ENCODE measurements around the gene CACNG3. TPM values are rescaled to one million over a fixed set of nuclear protein-coding genes. Genes with fewer than 3 reads are reported as not detected.

The CACNG3 gene
- total RNA-seq, 1 donor from 2014 or later: not detected

- no peak overlapping the region for H3K4me3 ChIP-seq
- no peaks in the 10 kb centered on the region for H3K27me3 ChIP-seq
- no peaks in the 10 kb centered on the region for H3K4me1 ChIP-seq
- no peak for TF ChIP-seq POLR2AphosphoS5 (IDR thresholded peaks at IDR 0.05; ENCODE audit: insufficient read depth in 1 of 2, low read depth in 1 of 2)
- TF ChIP-seq POLR2A (IDR thresholded peaks at IDR 0.05): no peak
- no peak for TF ChIP-seq CTCF (IDR thresholded peaks at IDR 0.05)
- H3K27ac ChIP-seq: no peak overlapping the region
- no peak for DNase-seq (ENCODE audit: extremely low spot score in 2 of 2)
- no peaks in the 10 kb centered on the region for H3K9me3 ChIP-seq
- no peaks in the 10 kb centered on the region for H3K36me3 ChIP-seq
- intact Hi-C loops (cut with DNase I): no loop called here
Observed at GRCh38 chr16:24378999-24379398, 122.9 kb downstream of the CACNG3 start.

DNA sequence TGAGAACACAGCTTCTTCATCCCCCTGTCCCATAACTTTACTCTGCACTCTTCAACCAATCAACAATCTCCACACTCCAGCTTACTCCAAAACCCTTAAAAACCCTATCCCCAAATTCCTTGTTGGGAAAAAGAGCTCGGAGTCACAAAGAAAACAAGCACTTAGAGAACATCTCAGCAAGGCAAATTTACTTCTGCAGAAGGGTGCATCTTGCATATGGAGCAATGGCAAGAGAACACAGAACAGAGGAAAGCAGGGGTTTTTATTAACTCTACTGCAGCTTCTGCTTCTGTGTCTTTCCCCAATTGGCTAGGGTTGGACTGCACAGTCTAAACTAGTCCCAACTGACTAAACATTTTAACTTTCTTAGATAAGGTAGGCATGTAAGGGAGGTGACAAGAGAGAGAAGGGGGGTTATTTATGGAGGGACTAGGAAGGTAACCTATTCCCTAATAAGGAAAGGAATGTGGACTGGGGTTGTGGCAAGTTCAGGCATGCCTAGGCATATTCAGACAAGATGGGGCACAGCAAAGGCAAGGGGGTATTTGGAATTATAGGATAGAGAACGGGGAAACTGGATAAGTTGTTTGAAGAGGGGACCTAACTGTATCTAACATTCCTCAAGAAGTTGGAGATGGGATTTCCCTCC is 125.5 kb downstream of the CACNG3 start:
- H3K27me3 ChIP-seq: no peaks in the 10 kb centered on the region
- H3K27ac ChIP-seq: no peak overlapping the region
- no peak overlapping the region for H3K4me3 ChIP-seq
- no peak for DNase-seq (ENCODE audit: extremely low spot score in 2 of 2)
- no peak for TF ChIP-seq POLR2A (IDR thresholded peaks at IDR 0.05)
- TF ChIP-seq CTCF (IDR thresholded peaks at IDR 0.05): no peak
- no peak for TF ChIP-seq POLR2AphosphoS5 (IDR thresholded peaks at IDR 0.05; ENCODE audit: insufficient read depth in 1 of 2, low read depth in 1 of 2)
- no peaks in the 10 kb centered on the region for H3K36me3 ChIP-seq
- no peaks in the 10 kb centered on the region for H3K9me3 ChIP-seq
- H3K4me1 ChIP-seq: no peaks in the 10 kb centered on the region
- intact Hi-C loops (cut with DNase I): no loop called here

GRCh38 chr16:24382762-24383407 is 126.8 kb downstream of the CACNG3 start:
- intact Hi-C loops (cut with DNase I): no loop called here
- Histone ChIP-seq H3K4me1 (no peaks in the 10 kb centered on the region), H3K27me3 (no peaks in the 10 kb centered on the region), H3K36me3 (no peaks in the 10 kb centered on the region), H3K9me3 (no peaks in the 10 kb centered on the region), H3K27ac (no peak overlapping the region), H3K4me3 (no peak overlapping the region)
- no peak for TF ChIP-seq POLR2AphosphoS5 (IDR thresholded peaks at IDR 0.05; ENCODE audit: insufficient read depth in 1 of 2, low read depth in 1 of 2)
- no peak for TF ChIP-seq CTCF (IDR thresholded peaks at IDR 0.05)
- no peak for TF ChIP-seq POLR2A (IDR thresholded peaks at IDR 0.05)
- no peak for DNase-seq (ENCODE audit: extremely low spot score in 2 of 2)

DNA sequence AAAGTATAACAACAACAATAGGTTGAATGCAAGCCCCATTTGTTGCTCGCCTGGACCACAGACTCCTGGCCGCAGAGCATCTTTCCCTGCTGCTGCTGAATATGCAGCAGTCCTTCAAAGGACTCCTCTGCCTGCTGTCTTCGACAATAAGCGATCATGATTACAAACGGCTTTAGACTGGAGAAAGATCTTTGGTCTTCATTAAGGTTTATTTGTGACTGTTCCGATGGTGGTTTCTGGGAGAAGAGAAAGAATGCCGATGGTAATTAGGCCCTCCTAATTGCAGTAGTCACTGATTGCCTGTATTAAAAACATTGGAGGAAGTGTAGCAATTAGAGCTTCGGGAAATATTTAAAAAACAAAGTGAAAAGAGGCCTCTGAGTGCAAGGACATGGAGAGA is 138.2 kb downstream of the CACNG3 start:
- Histone ChIP-seq H3K27ac (no peak overlapping the region), H3K4me1 (no peaks in the 10 kb centered on the region), H3K9me3 (no peaks in the 10 kb centered on the region), H3K4me3 (no peak overlapping the region), H3K36me3 (no peaks in the 10 kb centered on the region), H3K27me3 (no peaks in the 10 kb centered on the region)
- DNase-seq (ENCODE audit: extremely low spot score in 2 of 2): no peak
- intact Hi-C loops (cut with DNase I): no loop called here
- TF ChIP-seq POLR2A (IDR thresholded peaks at IDR 0.05) (no peak), CTCF (IDR thresholded peaks at IDR 0.05) (no peak), POLR2AphosphoS5 (IDR thresholded peaks at IDR 0.05; ENCODE audit: insufficient read depth in 1 of 2, low read depth in 1 of 2) (no peak)
